ENCODE results near the gene RHOB. TPM values are rescaled to one million over a fixed set of nuclear protein-coding genes. Genes with fewer than 3 reads are reported as not detected.

The RHOB gene
- total and polyA plus RNA-seq, 2 of the 13 experiments (the other 11 are each of a cell fraction or from before 2014, with no cell fraction given): 192 to 268 TPM

DNA sequence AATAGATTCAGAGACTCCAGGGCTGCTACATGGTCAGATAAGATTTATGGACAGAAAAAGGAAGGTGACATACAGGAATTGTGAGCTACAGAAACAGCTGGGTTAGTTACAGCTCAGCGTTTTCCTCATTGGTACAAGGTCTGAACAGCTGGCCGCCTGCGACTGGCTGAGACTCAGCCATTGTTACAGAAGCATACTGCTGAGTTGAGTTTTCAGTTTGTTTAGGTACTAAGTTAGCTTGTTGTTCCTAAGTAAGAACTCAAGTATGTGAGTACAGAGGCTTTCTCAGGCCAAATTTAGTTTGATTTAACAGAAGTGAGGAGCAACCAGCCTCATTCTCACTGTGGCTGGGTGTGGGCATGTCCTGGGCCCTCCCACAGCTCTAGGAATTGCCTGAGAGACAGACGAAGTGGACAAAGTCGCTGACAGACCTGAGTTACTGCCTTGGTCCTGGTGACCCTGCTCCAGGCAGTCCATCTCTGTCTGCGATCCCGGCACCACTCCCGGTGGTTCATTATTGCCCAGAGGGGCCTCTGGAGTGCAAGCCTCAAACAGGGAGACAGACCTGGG is 27.8 kb upstream of the RHOB start (continued):
- TF ChIP-seq, protein P1, sequence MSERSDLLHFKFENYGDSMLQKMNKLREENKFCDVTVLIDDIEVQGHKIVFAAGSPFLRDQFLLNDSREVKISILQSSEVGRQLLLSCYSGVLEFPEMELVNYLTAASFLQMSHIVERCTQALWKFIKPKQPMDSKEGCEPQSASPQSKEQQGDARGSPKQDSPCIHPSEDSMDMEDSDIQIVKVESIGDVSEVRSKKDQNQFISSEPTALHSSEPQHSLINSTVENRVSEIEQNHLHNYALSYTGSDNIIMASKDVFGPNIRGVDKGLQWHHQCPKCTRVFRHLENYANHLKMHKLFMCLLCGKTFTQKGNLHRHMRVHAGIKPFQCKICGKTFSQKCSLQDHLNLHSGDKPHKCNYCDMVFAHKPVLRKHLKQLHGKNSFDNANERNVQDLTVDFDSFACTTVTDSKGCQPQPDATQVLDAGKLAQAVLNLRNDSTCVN (CRISPR knock-in tag; IDR thresholded peaks at IDR 0.05; ENCODE audit: borderline replicate concordance): no peak
- no peak for TF ChIP-seq SRSF1 (optimal IDR thresholded peaks at IDR 0.05; ENCODE audit: low read depth, low read length)
- no peak; the same call in 1 of the 2 replicates for TF ChIP-seq ZNF670 (CRISPR knock-in tag; IDR thresholded peaks at IDR 0.05; ENCODE audit: borderline replicate concordance)
- TF ChIP-seq ZNF576 (CRISPR knock-in tag; IDR thresholded peaks at IDR 0.05): no peak
- TF ChIP-seq ZNF354B (CRISPR knock-in tag; IDR thresholded peaks at IDR 0.05): no peak
- TF ChIP-seq ISL2 (CRISPR knock-in tag; IDR thresholded peaks at IDR 0.05): no peak
- TF ChIP-seq KDM5A (IDR thresholded peaks at IDR 0.05; ENCODE audit: borderline replicate concordance, low read length): no peak
- TF ChIP-seq KLF11 (CRISPR knock-in tag; IDR thresholded peaks at IDR 0.05): 0 out of 2 replicates have a peak, but pooled peaks have one; percentile 27
- TF ChIP-seq ZBTB14 (CRISPR knock-in tag; IDR thresholded peaks at IDR 0.05): no peak
- no peak for TF ChIP-seq ZNF362 (CRISPR knock-in tag; IDR thresholded peaks at IDR 0.05; ENCODE audit: borderline replicate concordance)
- TF ChIP-seq HNRNPL (IDR thresholded peaks at IDR 0.05; ENCODE audit: low read depth, low read length): no peak
- no peak for TF ChIP-seq ZNF280D (CRISPR knock-in tag; IDR thresholded peaks at IDR 0.05)
- no peak for TF ChIP-seq ZBTB7B (CRISPR knock-in tag; IDR thresholded peaks at IDR 0.05)
- TF ChIP-seq FOXK2 (IDR thresholded peaks at IDR 0.05): no peak
- TF ChIP-seq FOXO4 (CRISPR knock-in tag; conservative IDR thresholded peaks at IDR 0.05): 0 out of 2 replicates have a peak, but pooled peaks have one; percentile 56
- peak; percentile 24; the same call in 1 of the 2 replicates for TF ChIP-seq RCOR2 (CRISPR knock-in tag; IDR thresholded peaks at IDR 0.05)
- TF ChIP-seq ZNF232 (CRISPR knock-in tag; IDR thresholded peaks at IDR 0.05; ENCODE audit: borderline replicate concordance): no peak
- no peak for TF ChIP-seq ELF1 (CRISPR knock-in tag; IDR thresholded peaks at IDR 0.05)
- no peak for TF ChIP-seq ZNF251 (CRISPR knock-in tag; IDR thresholded peaks at IDR 0.05)
- TF ChIP-seq ZNF225 (CRISPR knock-in tag; IDR thresholded peaks at IDR 0.05): no peak
- TF ChIP-seq ZFAT (CRISPR knock-in tag; conservative IDR thresholded peaks at IDR 0.05): no peak
- TF ChIP-seq ZNF746 (CRISPR knock-in tag; IDR thresholded peaks at IDR 0.05): no peak
- TF ChIP-seq ZNF124 (CRISPR knock-in tag; IDR thresholded peaks at IDR 0.05): peak; percentile 52; the same call in 1 of the 2 replicates
